Measurements from ENCODE around the gene SLC16A12. TPM values are rescaled to one million over a fixed set of nuclear protein-coding genes. Genes with fewer than 3 reads are reported as not detected.
"Not testable (repeated sequence)": the region's sequence is repeated elsewhere in the genome, so short reads cannot be mapped to it uniquely, and the experiment has no call there.

SLC16A12 gene
- total and polyA plus RNA-seq, 2 donors from 2014 or later: 19.0 to 38.8 TPM

- Histone ChIP-seq H3K36me3 (ENCODE audit: control insufficient read depth in 2 of 3, insufficient read depth in 3 of 3, low read length in 3 of 3) (peaks cover 0 to 3% (median 0%) of the 10 kb centered on the region in 3 donors), H3K27ac (ENCODE audit: low read depth in 2 of 2, low read length in 2 of 2) (no peak overlapping the region), H3K9me3 (ENCODE audit: control insufficient read depth in 2 of 3, insufficient read depth in 1 of 3, low read length in 3 of 3) (no peaks in the 10 kb centered on the region), H3K9ac (ENCODE audit: low read length in 3 of 3) (no peak overlapping the region), H3K4me3 (ENCODE audit: low read length in 3 of 3) (no peak overlapping the region), H3K27me3 (ENCODE audit: control insufficient read depth, insufficient read depth, low read length) (no peaks in the 10 kb centered on the region), H3K4me1 (ENCODE audit: control insufficient read depth in 2 of 3, insufficient read depth in 2 of 3, low read depth in 1 of 3, low read length in 3 of 3) (peaks cover 0 to 2% (median 0%) of the 10 kb centered on the region in 3 donors)
- FAIRE-seq (no peak), DNase-seq (no peak)
- no peak for TF ChIP-seq CTCF (IDR thresholded peaks at IDR 0.05; ENCODE audit: borderline replicate concordance, extremely low read depth, insufficient read depth)
- intact Hi-C loops (cut with DNase I): no loop called here
These were observed 80.6 kb downstream of the SLC16A12 start for GRCh38 chr10:89454561-89455347.

- Histone ChIP-seq H3K9ac (ENCODE audit: low read length in 3 of 3) (no peak overlapping the region), H3K27ac (ENCODE audit: low read depth in 2 of 2, low read length in 2 of 2) (no peak overlapping the region), H3K36me3 (ENCODE audit: control insufficient read depth in 2 of 3, insufficient read depth in 3 of 3, low read length in 3 of 3) (no peaks in the 10 kb centered on the region), H3K27me3 (ENCODE audit: control insufficient read depth, insufficient read depth, low read length) (no peaks in the 10 kb centered on the region), H3K4me3 (ENCODE audit: low read length in 3 of 3) (no peak overlapping the region), H3K9me3 (ENCODE audit: control insufficient read depth in 2 of 3, insufficient read depth in 1 of 3, low read length in 3 of 3) (no peaks in the 10 kb centered on the region), H3K4me1 (ENCODE audit: control insufficient read depth in 2 of 3, insufficient read depth in 2 of 3, low read depth in 1 of 3, low read length in 3 of 3) (peaks cover 0 to 2% (median 0%) of the 10 kb centered on the region in 3 donors)
- TF ChIP-seq CTCF (IDR thresholded peaks at IDR 0.05; ENCODE audit: borderline replicate concordance, extremely low read depth, insufficient read depth): no peak
- intact Hi-C loops (cut with DNase I): no loop called here
- FAIRE-seq (no peak), DNase-seq (no peak)
These were observed 83.2 kb downstream of the SLC16A12 start for GRCh38 chr10:89452193-89452592.

GRCh38 chr10:89450901-89451300, 84.5 kb downstream of the SLC16A12 start:
- no peak overlapping the region for H3K9ac ChIP-seq (ENCODE audit: low read length in 3 of 3)
- H3K4me1 ChIP-seq (ENCODE audit: control insufficient read depth in 2 of 3, insufficient read depth in 2 of 3, low read depth in 1 of 3, low read length in 3 of 3): peaks cover 0 to 2% (median 0%) of the 10 kb centered on the region in 3 donors
- no peaks in the 10 kb centered on the region for H3K27me3 ChIP-seq (ENCODE audit: control insufficient read depth, insufficient read depth, low read length)
- H3K9me3 ChIP-seq (ENCODE audit: control insufficient read depth in 2 of 3, insufficient read depth in 1 of 3, low read length in 3 of 3): no peaks in the 10 kb centered on the region
- FAIRE-seq (no peak), DNase-seq (no peak)
- H3K27ac ChIP-seq (ENCODE audit: low read depth in 2 of 2, low read length in 2 of 2): no peak overlapping the region
- TF ChIP-seq CTCF (IDR thresholded peaks at IDR 0.05; ENCODE audit: borderline replicate concordance, extremely low read depth, insufficient read depth): no peak
- no peak overlapping the region for H3K4me3 ChIP-seq (ENCODE audit: low read length in 3 of 3)
- intact Hi-C loops (cut with DNase I): no loop called here
- H3K36me3 ChIP-seq (ENCODE audit: control insufficient read depth in 2 of 3, insufficient read depth in 3 of 3, low read length in 3 of 3): no peaks in the 10 kb centered on the region

GRCh38 chr10:89444819-89445218, 90.6 kb downstream of the SLC16A12 start:
- intact Hi-C loops (cut with DNase I); H3K9ac ChIP-seq (ENCODE audit: low read length in 3 of 3); H3K27me3 ChIP-seq (ENCODE audit: control insufficient read depth, insufficient read depth, low read length); FAIRE-seq; H3K27ac ChIP-seq (ENCODE audit: low read depth in 2 of 2, low read length in 2 of 2); H3K4me1 ChIP-seq (ENCODE audit: control insufficient read depth in 2 of 3, insufficient read depth in 2 of 3, low read depth in 1 of 3, low read length in 3 of 3); H3K4me3 ChIP-seq (ENCODE audit: low read length in 3 of 3); H3K9me3 ChIP-seq (ENCODE audit: control insufficient read depth in 2 of 3, insufficient read depth in 1 of 3, low read length in 3 of 3): not testable (repeated sequence)
- DNase-seq: peak in 1 of 5 donors; percentile 57
- peaks cover 0 to 24% (median 0%) of the 10 kb centered on the region in 3 donors for H3K36me3 ChIP-seq (ENCODE audit: control insufficient read depth in 2 of 3, insufficient read depth in 3 of 3, low read length in 3 of 3)
